Thyroid gland (tissue), 4 donors: ENCODE data around the gene ABCG8. TPM values are rescaled to one million over a fixed set of nuclear protein-coding genes. Genes with fewer than 3 reads are reported as not detected.

Experiments
- DNase-seq, 2 donors: peaks; one replicate each; pipeline ENCODE4 v3.0.0-alpha.2; 2019
- H3K27ac ChIP-seq, 3 donors: fragments of 200-600 bp; sonication (generic); 1 replicate in 2 of 3; 2 replicates in 1 of 3; pipeline ENCODE4 v1.5.1; 2016 to 2019; ENCODE audit warnings: mild to moderate bottlenecking in 1 of 3, moderate library complexity in 1 of 3
- H3K27me3 ChIP-seq: fragments of 200-600 bp; sonication (generic); one replicate; pipeline ENCODE4 v1.5.1; 2019
- H3K36me3 ChIP-seq, 2 donors: fragments of 200-600 bp; sonication (generic); one replicate each; pipeline ENCODE4 v1.5.1; 2016 to 2019
- H3K4me1 ChIP-seq, 2 donors: fragments of 200-600 bp; sonication (generic); one replicate each; pipeline ENCODE4 v1.5.1; 2017 to 2019
- H3K4me3 ChIP-seq, 3 donors: fragments of 200-600 bp; sonication (generic); replicated peaks in 1 of 3; 1 replicate in 2 of 3; 2 replicates in 1 of 3; pipeline ENCODE4 v1.5.1; 2016; ENCODE audit warnings: mild to moderate bottlenecking in 1 of 3
- H3K9me3 ChIP-seq: fragments of 200-600 bp; sonication (generic); one replicate; pipeline ENCODE4 v1.5.1; 2017
- CTCF ChIP-seq, 6 experiments: fragments of 200-600 bp in 3 of 6; fragments of 450-650 bp in 3 of 6; sonication (generic) in 3 of 6; IDR thresholded peaks; one replicate each; pipeline ENCODE4 v1.5.1; 2016 to 2019; ENCODE audit warnings: antibody characterized with exemption in 6 of 6, mild to moderate bottlenecking in 2 of 6, inconsistent platforms in 1 of 6, moderate library complexity in 1 of 6
- POLR2A ChIP-seq, 2 donors: fragments of 450-650 bp; IDR thresholded peaks; one replicate each; pipeline ENCODE4 v1.6.1; 2017; ENCODE audit warnings: antibody characterized with exemption in 2 of 2, mild to moderate bottlenecking in 2 of 2, moderate library complexity in 1 of 2
- WGBS, 2 donors: methylation state at CpG; one replicate each; pipeline ENCODE4 v1.1.5; 2017; 5-methylcytosine and 5-hydroxymethylcytosine counted together
- intact Hi-C: fragments of 100-400 bp; cut with DNase I; formaldehyde crosslinking; loops from one replicate; pipeline ENCODE4 v1.15.1; 2023
- total RNA-seq, 4 donors: library from RNA; depleted of rRNA; stranded (reverse); fragments of >200 nt; gene quantifications; one replicate each; pipeline ENCODE4 v1.2.3, GENCODE V29; 2016

The ABCG8 gene
- total RNA-seq, 4 donors from 2014 or later, result not detected

GRCh38 chr2:43853141-43854081 lies 14.6 kb downstream of the ABCG8 start:
- WGBS, 2 donors, result 71 to 86% methylated on average over 8 to 10 of the region's 10 CpGs
- DNase-seq, result no peak
- Histone ChIP-seq H3K4me1 (no peaks in the 10 kb centered on the region), H3K27me3 (no peaks in the 10 kb centered on the region), H3K27ac (no peak overlapping the region), H3K4me3 (no peak overlapping the region), H3K9me3 (no peaks in the 10 kb centered on the region), H3K36me3 (no peaks in the 10 kb centered on the region)
- intact Hi-C loops, result no loop called here
- no peak for TF ChIP-seq CTCF (IDR thresholded peaks at IDR 0.05)
- TF ChIP-seq POLR2A (IDR thresholded peaks at IDR 0.05), result no peak

- WGBS, 2 donors, result 85 to 90% methylated on average over 3 of the region's 3 CpGs
- TF ChIP-seq CTCF (IDR thresholded peaks at IDR 0.05), result no peak
- TF ChIP-seq POLR2A (IDR thresholded peaks at IDR 0.05), result no peak
- no peak for DNase-seq
- Histone ChIP-seq H3K4me1 (no peaks in the 10 kb centered on the region), H3K36me3 (no peaks in the 10 kb centered on the region), H3K27ac (no peak overlapping the region), H3K4me3 (no peak overlapping the region), H3K9me3 (no peaks in the 10 kb centered on the region), H3K27me3 (peaks cover 2% of the 10 kb centered on the region)
- intact Hi-C loops, result no loop called here
Measured at GRCh38 chr2:43854671-43855070, 15.9 kb downstream of the ABCG8 start.

GRCh38 chr2:43855292-43855691 lies 16.5 kb downstream of the ABCG8 start:
- DNase-seq, result no peak
- no peak for TF ChIP-seq POLR2A (IDR thresholded peaks at IDR 0.05)
- TF ChIP-seq CTCF (IDR thresholded peaks at IDR 0.05), result no peak
- peaks cover 3% of the 10 kb centered on the region for H3K27me3 ChIP-seq
- H3K4me3 ChIP-seq, result no peak overlapping the region
- WGBS, 2 donors, result 80 to 88% methylated on average over 2 of the region's 2 CpGs
- no peaks in the 10 kb centered on the region for H3K36me3 ChIP-seq
- no peaks in the 10 kb centered on the region for H3K4me1 ChIP-seq
- intact Hi-C loops, result no loop called here
- H3K9me3 ChIP-seq, result no peaks in the 10 kb centered on the region
- no peak overlapping the region for H3K27ac ChIP-seq

GRCh38 chr2:43872151-43872550 lies 33.4 kb downstream of the ABCG8 start:
- intact Hi-C loops, result loop anchor here (10.0 kb wide), 1 partner anchor 1083 kb away; no protein-coding TSS in a partner anchor
- H3K4me1 ChIP-seq, result no peaks in the 10 kb centered on the region
- no peak overlapping the region for H3K27ac ChIP-seq
- 87 to 90% methylated on average over 12 of the region's 12 CpGs for WGBS, 2 donors
- TF ChIP-seq POLR2A (IDR thresholded peaks at IDR 0.05) (no peak), CTCF (IDR thresholded peaks at IDR 0.05) (no peak)
- DNase-seq, result no peak
- no peaks in the 10 kb centered on the region for H3K36me3 ChIP-seq
- no peaks in the 10 kb centered on the region for H3K27me3 ChIP-seq
- no peak overlapping the region for H3K4me3 ChIP-seq
- H3K9me3 ChIP-seq, result no peaks in the 10 kb centered on the region

- H3K9me3 ChIP-seq, result no peaks in the 10 kb centered on the region
- no peak for DNase-seq
- H3K4me1 ChIP-seq, result no peaks in the 10 kb centered on the region
- no peak overlapping the region for H3K27ac ChIP-seq
- no peaks in the 10 kb centered on the region for H3K27me3 ChIP-seq
- intact Hi-C loops, result loop anchor here (10.0 kb wide), 1 partner anchor 1080 kb away; no protein-coding TSS in a partner anchor
- no peak overlapping the region for H3K4me3 ChIP-seq
- TF ChIP-seq POLR2A (IDR thresholded peaks at IDR 0.05), result no peak
- WGBS, 2 donors, result 85 to 89% methylated on average over 11 of the region's 11 CpGs
- no peaks in the 10 kb centered on the region for H3K36me3 ChIP-seq
Measured at GRCh38 chr2:43874776-43875451, 36.1 kb downstream of the ABCG8 start.
